HCT116 (cell line): Measurements from ENCODE around the gene ACOXL. TPM values are rescaled to one million over a fixed set of nuclear protein-coding genes. Genes with fewer than 3 reads are reported as not detected.

Source experiments
- ATAC-seq: fragments of 200-7000 bp; cut with Tn5 transposase; 2 replicates; pipeline ENCODE4 v1.9.1; 2020; ENCODE audit warnings: mild to moderate bottlenecking, moderate library complexity
- BruUV-seq: library from RNA; stranded (reverse); fragments of 400-500 nt; replicated peaks from 2 replicates; lab custom pipeline; 2021; lab: Mats Ljungman, UMichigan
- CTCF ChIA-PET: fragments of 300-600 bp; sonication (Branson Sonifier 250); formaldehyde crosslinking; loops from one replicate; lab custom pipeline; 2021; ENCODE audit warnings: antibody characterized with exemption; lab: Charles Lee
- POLR2A ChIA-PET: fragments of 300-600, 350-600 bp; sonication (Branson Sonifier 250); formaldehyde crosslinking; loops from one replicate; lab custom pipeline; 2021; ENCODE audit warnings: antibody characterized with exemption; lab: Charles Lee
- RAD21 ChIA-PET, 2 experiments: fragments of 300-600 bp; sonication (Branson Sonifier 250); formaldehyde crosslinking; loops; one replicate each; lab custom pipeline; 2023; ENCODE audit warnings: low total read pairs in 2 of 2; ENCODE audit not compliant: uncharacterized antibody in 2 of 2, unreplicated experiment in 2 of 2, low non-redundant PET in 1 of 2; lab: Charles Lee
- DNase-seq: peaks from one replicate; pipeline ENCODE4 v3.0.0-alpha.2; 2010; ENCODE audit warnings: low read depth, low spot score
- H2AFZ ChIP-seq: fragments of 200-600 bp; shearing (Covaris generic), sonication (generic); 2 replicates; pipeline ENCODE4 v1.6.1; 2017; ENCODE audit warnings: low read depth, mixed run types, mixed read lengths, antibody characterized with exemption, low read length; ENCODE audit not compliant: poor library complexity, severe bottlenecking
- H3K27ac ChIP-seq: 2 replicates; pipeline ENCODE4 v1.5.1; 2012; ENCODE audit warnings: low read depth, low read length
- H3K27me3 ChIP-seq: fragments of 200-600 bp; sonication (generic); 2 replicates; pipeline ENCODE4 v1.6.1; 2016; ENCODE audit warnings: mixed run types, low read length, mixed read lengths; ENCODE audit not compliant: insufficient read depth
- H3K36me3 ChIP-seq, 2 experiments: fragments of 200-500 bp in 1 of 2; fragments of 200-600 bp in 1 of 2; sonication (Bioruptor generic) in 1 of 2; sonication (generic) in 1 of 2; 2 replicates each; pipeline versions ENCODE4 v1.5.1 to v1.6.1; 2014 to 2016; ENCODE audit warnings: low read length in 2 of 2, inconsistent platforms in 1 of 2, mixed read lengths in 1 of 2, mixed run types in 1 of 2; ENCODE audit not compliant: insufficient read depth in 2 of 2, control insufficient read depth in 1 of 2
- H3K4me1 ChIP-seq, 2 experiments: fragments of 200-600 bp in 1 of 2; sonication (generic) in 1 of 2; 2 replicates each; pipeline versions ENCODE4 v1.5.1 to v1.6.1; 2012 to 2017; ENCODE audit warnings: low read length in 2 of 2, inconsistent platforms in 1 of 2, mild to moderate bottlenecking in 1 of 2, mixed read lengths in 1 of 2, mixed run types in 1 of 2, moderate library complexity in 1 of 2; ENCODE audit not compliant: insufficient read depth in 2 of 2, control insufficient read depth in 1 of 2
- H3K4me2 ChIP-seq: fragments of 200-600 bp; sonication (generic); 2 replicates; pipeline ENCODE4 v1.6.1; 2017; ENCODE audit warnings: mixed run types, low read length, mixed read lengths
- H3K4me3 ChIP-seq, 2 experiments: fragments of 200-600 bp in 1 of 2; sonication (generic) in 1 of 2; replicated peaks in 1 of 2; 2 replicates each; pipeline ENCODE4 v1.5.1; 2011 to 2016; ENCODE audit warnings: low read length in 2 of 2, control low read depth in 1 of 2, low read depth in 1 of 2, mild to moderate bottlenecking in 1 of 2, mixed read lengths in 1 of 2, mixed run types in 1 of 2
- H3K79me2 ChIP-seq: fragments of 200-600 bp; sonication (generic); 2 replicates; pipeline ENCODE4 v1.6.1; 2017; ENCODE audit warnings: mild to moderate bottlenecking, mixed run types, low read length, moderate library complexity, mixed read lengths; ENCODE audit not compliant: insufficient read depth
- H3K9ac ChIP-seq: fragments of 200-600 bp; sonication (generic); 2 replicates; pipeline ENCODE4 v1.6.1; 2016; ENCODE audit warnings: low read length, mixed read lengths
- H3K9me2 ChIP-seq: fragments of 200-600 bp; sonication (generic), shearing (Covaris generic); 2 replicates; pipeline ENCODE4 v1.6.1; 2017; ENCODE audit warnings: mixed run types, mild to moderate bottlenecking, moderate library complexity; ENCODE audit not compliant: insufficient read depth
- H3K9me3 ChIP-seq, 2 experiments: fragments of 200-500 bp in 1 of 2; fragments of 200-600 bp in 1 of 2; sonication (Bioruptor generic) in 1 of 2; sonication (generic) in 1 of 2; 2 replicates each; pipeline ENCODE4 v1.6.1; 2014 to 2017; ENCODE audit warnings: low read length in 2 of 2, mixed read lengths in 2 of 2, inconsistent platforms in 1 of 2, low read depth in 1 of 2, mild to moderate bottlenecking in 1 of 2, mixed run types in 1 of 2, moderate library complexity in 1 of 2; ENCODE audit not compliant: control insufficient read depth in 1 of 2, insufficient read depth in 1 of 2
- H4K20me1 ChIP-seq: fragments of 200-600 bp; sonication (generic), shearing (Covaris generic); 2 replicates; pipeline ENCODE4 v1.6.1; 2017; ENCODE audit warnings: mixed run types, mild to moderate bottlenecking, moderate library complexity; ENCODE audit not compliant: insufficient read depth
- CBX3 ChIP-seq: IDR thresholded peaks from 2 replicates; pipeline ENCODE4 v1.6.1; 2012; ENCODE audit warnings: low read depth
- CEBPB ChIP-seq: IDR thresholded peaks from 2 replicates; pipeline ENCODE4 v1.6.1; 2012; ENCODE audit warnings: low read depth
- ELF1 ChIP-seq: IDR thresholded peaks from 2 replicates; pipeline ENCODE4 v1.6.1; 2012; ENCODE audit warnings: low read depth, borderline replicate concordance
- EZH2phosphoT487 ChIP-seq: fragments of 200-600 bp; IDR thresholded peaks from 2 replicates; pipeline ENCODE4 v1.6.1; 2018; ENCODE audit warnings: antibody characterized with exemption, borderline replicate concordance
- FOSL1 ChIP-seq: IDR thresholded peaks from 2 replicates; pipeline ENCODE4 v1.6.1; 2012; ENCODE audit warnings: low read depth
- JUND ChIP-seq: IDR thresholded peaks from 2 replicates; pipeline ENCODE4 v1.6.1; 2012
- POLR2AphosphoS5 ChIP-seq: IDR thresholded peaks from 2 replicates; pipeline ENCODE4 v1.6.1; 2011; ENCODE audit warnings: mild to moderate bottlenecking, low read depth, low read length, moderate library complexity
- SIN3A ChIP-seq: IDR thresholded peaks from 2 replicates; pipeline ENCODE4 v1.6.1; 2012; ENCODE audit warnings: low read depth
- SP1 ChIP-seq: IDR thresholded peaks from 2 replicates; pipeline ENCODE4 v1.6.1; 2012; ENCODE audit warnings: low read depth
- SRF ChIP-seq: IDR thresholded peaks from 2 replicates; pipeline ENCODE4 v1.6.1; 2012; ENCODE audit warnings: low read depth
- TCF7L2 ChIP-seq: IDR thresholded peaks from 2 replicates; pipeline ENCODE4 v1.7.0; 2011; ENCODE audit warnings: borderline replicate concordance, inconsistent platforms; ENCODE audit not compliant: insufficient read depth, insufficient read length; ENCODE audit errors: extremely low read depth
- YY1 ChIP-seq: IDR thresholded peaks from 2 replicates; pipeline ENCODE4 v1.6.1; 2011; ENCODE audit warnings: low read length, low read depth, moderate library complexity, mild to moderate bottlenecking; ENCODE audit not compliant: insufficient replicate concordance; ENCODE audit errors: extremely low read depth
- ZNF274 ChIP-seq: fragments of 200-500 bp; sonication (Bioruptor generic); IDR thresholded peaks from 2 replicates; pipeline ENCODE4 v1.6.1; 2014; ENCODE audit warnings: mild to moderate bottlenecking, low read depth, low read length, inconsistent platforms
- intact Hi-C: fragments of 100-400 bp; cut with micrococcal nuclease; formaldehyde crosslinking; loops from 2 replicates; pipeline ENCODE4 v1.10.0; 2022
- total RNA-seq: library from RNA; stranded (reverse); gene quantifications from one replicate; pipeline ENCODE4 v1.2.1, GENCODE V29; 2021; ENCODE audit not compliant: unreplicated experiment
- TF ChIP-seq, protein P1 (sequence below): IDR thresholded peaks from 2 replicates; pipeline ENCODE4 v1.6.1; 2012; ENCODE audit warnings: low read depth
- TF ChIP-seq, protein P2 (sequence below): IDR thresholded peaks from 2 replicates; pipeline ENCODE4 v1.6.1; 2011; ENCODE audit warnings: mild to moderate bottlenecking, low read length, moderate library complexity; ENCODE audit not compliant: insufficient replicate concordance; ENCODE audit errors: extremely low read depth
- TF ChIP-seq, protein P3 (sequence below), 3 experiments: fragments of 200-600 bp in 1 of 3; sonication (generic) in 1 of 3; IDR thresholded peaks in 2 of 3; conservative IDR thresholded peaks in 1 of 3; 2 replicates each; pipeline ENCODE4 v1.5.1; 2012 to 2017; ENCODE audit warnings: low read depth in 2 of 3, low read length in 2 of 3, antibody characterized with exemption in 1 of 3, borderline replicate concordance in 1 of 3, control low read depth in 1 of 3, mild to moderate bottlenecking in 1 of 3, mixed read lengths in 1 of 3, mixed run types in 1 of 3, moderate library complexity in 1 of 3; ENCODE audit not compliant: insufficient read depth in 1 of 3

The ACOXL gene
- total RNA-seq, 1 experiment from 2014 or later: 5.5 TPM

DNA sequence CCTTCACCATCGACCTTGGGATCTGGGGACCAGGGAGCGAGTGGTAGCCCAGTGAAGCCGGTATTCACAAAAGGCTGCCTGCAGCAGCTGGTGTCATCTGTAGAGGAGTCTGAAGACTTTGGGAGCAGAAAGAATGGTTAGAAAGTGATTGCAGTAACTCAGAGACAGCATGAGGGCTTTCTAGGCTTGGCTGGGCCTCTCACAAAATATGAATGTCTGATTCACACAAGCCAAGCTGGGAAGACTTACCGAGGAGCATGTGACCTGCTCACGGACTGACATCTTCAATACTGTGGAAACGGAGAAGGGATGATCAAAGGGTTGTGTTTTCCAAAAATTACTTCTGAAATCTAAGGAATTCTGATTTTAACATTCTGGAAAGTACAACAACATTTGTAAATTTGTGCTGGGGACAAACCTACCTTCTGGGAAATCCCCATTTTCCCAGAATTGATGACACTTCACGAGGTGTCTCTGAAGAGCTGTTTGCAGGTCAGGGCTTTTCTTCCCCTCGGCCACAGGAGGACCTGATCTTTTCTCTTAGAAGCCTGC, 111.7 kb downstream of the ACOXL start:
- Histone ChIP-seq H3K27me3 (no peaks in the 10 kb centered on the region), H3K4me1 (peaks cover 0 to 2% of the 10 kb centered on the region in 2 experiments; a peak in 1 of 4 replicates)
- POLR2A ChIA-PET: no interaction called here
- no peak for ATAC-seq
- TF ChIP-seq ZNF274 (no peak), TCF7L2 (no peak), SIN3A (no peak), SP1 (no peak), EZH2phosphoT487 (no peak), POLR2AphosphoS5 (no peak), CBX3 (no peak), ELF1 (no peak), SRF (no peak), YY1 (no peak), FOSL1 (no peak), CEBPB (no peak), JUND (no peak)
- TF ChIP-seq, protein P1, sequence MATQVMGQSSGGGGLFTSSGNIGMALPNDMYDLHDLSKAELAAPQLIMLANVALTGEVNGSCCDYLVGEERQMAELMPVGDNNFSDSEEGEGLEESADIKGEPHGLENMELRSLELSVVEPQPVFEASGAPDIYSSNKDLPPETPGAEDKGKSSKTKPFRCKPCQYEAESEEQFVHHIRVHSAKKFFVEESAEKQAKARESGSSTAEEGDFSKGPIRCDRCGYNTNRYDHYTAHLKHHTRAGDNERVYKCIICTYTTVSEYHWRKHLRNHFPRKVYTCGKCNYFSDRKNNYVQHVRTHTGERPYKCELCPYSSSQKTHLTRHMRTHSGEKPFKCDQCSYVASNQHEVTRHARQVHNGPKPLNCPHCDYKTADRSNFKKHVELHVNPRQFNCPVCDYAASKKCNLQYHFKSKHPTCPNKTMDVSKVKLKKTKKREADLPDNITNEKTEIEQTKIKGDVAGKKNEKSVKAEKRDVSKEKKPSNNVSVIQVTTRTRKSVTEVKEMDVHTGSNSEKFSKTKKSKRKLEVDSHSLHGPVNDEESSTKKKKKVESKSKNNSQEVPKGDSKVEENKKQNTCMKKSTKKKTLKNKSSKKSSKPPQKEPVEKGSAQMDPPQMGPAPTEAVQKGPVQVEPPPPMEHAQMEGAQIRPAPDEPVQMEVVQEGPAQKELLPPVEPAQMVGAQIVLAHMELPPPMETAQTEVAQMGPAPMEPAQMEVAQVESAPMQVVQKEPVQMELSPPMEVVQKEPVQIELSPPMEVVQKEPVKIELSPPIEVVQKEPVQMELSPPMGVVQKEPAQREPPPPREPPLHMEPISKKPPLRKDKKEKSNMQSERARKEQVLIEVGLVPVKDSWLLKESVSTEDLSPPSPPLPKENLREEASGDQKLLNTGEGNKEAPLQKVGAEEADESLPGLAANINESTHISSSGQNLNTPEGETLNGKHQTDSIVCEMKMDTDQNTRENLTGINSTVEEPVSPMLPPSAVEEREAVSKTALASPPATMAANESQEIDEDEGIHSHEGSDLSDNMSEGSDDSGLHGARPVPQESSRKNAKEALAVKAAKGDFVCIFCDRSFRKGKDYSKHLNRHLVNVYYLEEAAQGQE: no peak
- TF ChIP-seq, protein P2, sequence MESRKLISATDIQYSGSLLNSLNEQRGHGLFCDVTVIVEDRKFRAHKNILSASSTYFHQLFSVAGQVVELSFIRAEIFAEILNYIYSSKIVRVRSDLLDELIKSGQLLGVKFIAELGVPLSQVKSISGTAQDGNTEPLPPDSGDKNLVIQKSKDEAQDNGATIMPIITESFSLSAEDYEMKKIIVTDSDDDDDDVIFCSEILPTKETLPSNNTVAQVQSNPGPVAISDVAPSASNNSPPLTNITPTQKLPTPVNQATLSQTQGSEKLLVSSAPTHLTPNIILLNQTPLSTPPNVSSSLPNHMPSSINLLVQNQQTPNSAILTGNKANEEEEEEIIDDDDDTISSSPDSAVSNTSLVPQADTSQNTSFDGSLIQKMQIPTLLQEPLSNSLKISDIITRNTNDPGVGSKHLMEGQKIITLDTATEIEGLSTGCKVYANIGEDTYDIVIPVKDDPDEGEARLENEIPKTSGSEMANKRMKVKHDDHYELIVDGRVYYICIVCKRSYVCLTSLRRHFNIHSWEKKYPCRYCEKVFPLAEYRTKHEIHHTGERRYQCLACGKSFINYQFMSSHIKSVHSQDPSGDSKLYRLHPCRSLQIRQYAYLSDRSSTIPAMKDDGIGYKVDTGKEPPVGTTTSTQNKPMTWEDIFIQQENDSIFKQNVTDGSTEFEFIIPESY: no peak
- TF ChIP-seq, protein P3, sequence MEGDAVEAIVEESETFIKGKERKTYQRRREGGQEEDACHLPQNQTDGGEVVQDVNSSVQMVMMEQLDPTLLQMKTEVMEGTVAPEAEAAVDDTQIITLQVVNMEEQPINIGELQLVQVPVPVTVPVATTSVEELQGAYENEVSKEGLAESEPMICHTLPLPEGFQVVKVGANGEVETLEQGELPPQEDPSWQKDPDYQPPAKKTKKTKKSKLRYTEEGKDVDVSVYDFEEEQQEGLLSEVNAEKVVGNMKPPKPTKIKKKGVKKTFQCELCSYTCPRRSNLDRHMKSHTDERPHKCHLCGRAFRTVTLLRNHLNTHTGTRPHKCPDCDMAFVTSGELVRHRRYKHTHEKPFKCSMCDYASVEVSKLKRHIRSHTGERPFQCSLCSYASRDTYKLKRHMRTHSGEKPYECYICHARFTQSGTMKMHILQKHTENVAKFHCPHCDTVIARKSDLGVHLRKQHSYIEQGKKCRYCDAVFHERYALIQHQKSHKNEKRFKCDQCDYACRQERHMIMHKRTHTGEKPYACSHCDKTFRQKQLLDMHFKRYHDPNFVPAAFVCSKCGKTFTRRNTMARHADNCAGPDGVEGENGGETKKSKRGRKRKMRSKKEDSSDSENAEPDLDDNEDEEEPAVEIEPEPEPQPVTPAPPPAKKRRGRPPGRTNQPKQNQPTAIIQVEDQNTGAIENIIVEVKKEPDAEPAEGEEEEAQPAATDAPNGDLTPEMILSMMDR (IDR thresholded peaks at IDR 0.05 in 2 of 3, conservative IDR thresholded peaks at IDR 0.05 in 1 of 3; ENCODE audit: borderline replicate concordance in 1 of 3, insufficient read depth in 1 of 3, low read depth in 2 of 3, low read length in 2 of 3): no peak
- TF ChIP-seq, all 23 proteins: peak for 0
- no peak overlapping the region for H3K4me2 ChIP-seq
- no TSS peak for BruUV-seq
- no peak overlapping the region for H3K4me3 ChIP-seq
- no peak overlapping the region for H3K27ac ChIP-seq
- no peaks in the 10 kb centered on the region for H4K20me1 ChIP-seq
- no peaks in the 10 kb centered on the region for H3K36me3 ChIP-seq
- H3K79me2 ChIP-seq: no peaks in the 10 kb centered on the region
- intact Hi-C loops: no loop called here
- no peak overlapping the region for H3K9ac ChIP-seq
- no peaks in the 10 kb centered on the region for H3K9me2 ChIP-seq
- CTCF ChIA-PET: no interaction called here
- no peaks in the 10 kb centered on the region for H3K9me3 ChIP-seq
- RAD21 ChIA-PET: no interaction called here
- DNase-seq: no peak
- H2AFZ ChIP-seq: no peak overlapping the region
